Measurements from ENCODE around the gene UNC119B.
"Not testable (repeated sequence)": the region's sequence is repeated elsewhere in the genome, so short reads cannot be mapped to it uniquely, and the experiment has no call there.

UNC119B gene

GRCh38 chr12:120726961-120727360 is 16.7 kb downstream of the UNC119B start:
- H2AFZ ChIP-seq = no peak overlapping the region
- H3K4me2 ChIP-seq (ENCODE audit: low read length) = no peak overlapping the region
- no peak overlapping the region for H3K9ac ChIP-seq
- no peak overlapping the region for H3K4me3 ChIP-seq (ENCODE audit: low read depth, low read length)
- no peak for TF ChIP-seq CTCF (IDR thresholded peaks at IDR 0.05)
- H3K36me3 ChIP-seq (ENCODE audit: control insufficient read depth, insufficient read depth, low read length) = no peaks in the 10 kb centered on the region
- no peaks in the 10 kb centered on the region for H3K79me2 ChIP-seq
- H3K9me3 ChIP-seq (ENCODE audit: control insufficient read depth, low read length) = no peaks in the 10 kb centered on the region
- no peak overlapping the region for H3K27ac ChIP-seq
- no peaks in the 10 kb centered on the region for H3K27me3 ChIP-seq (ENCODE audit: control insufficient read depth, insufficient read depth, low read length)
- no peaks in the 10 kb centered on the region for H3K4me1 ChIP-seq

- not testable (repeated sequence) for H3K79me2 ChIP-seq; H3K27me3 ChIP-seq (ENCODE audit: control insufficient read depth, insufficient read depth, low read length); H3K36me3 ChIP-seq (ENCODE audit: control insufficient read depth, insufficient read depth, low read length); H3K4me2 ChIP-seq (ENCODE audit: low read length); H3K4me3 ChIP-seq (ENCODE audit: low read depth, low read length); H2AFZ ChIP-seq; H3K27ac ChIP-seq; H3K9me3 ChIP-seq (ENCODE audit: control insufficient read depth, low read length); H3K4me1 ChIP-seq; H3K9ac ChIP-seq
Observed at GRCh38 chr12:120732198-120732597, 21.9 kb downstream of the UNC119B start.

- no peaks in the 10 kb centered on the region for H3K79me2 ChIP-seq
- H3K36me3 ChIP-seq (ENCODE audit: control insufficient read depth, insufficient read depth, low read length) = no peaks in the 10 kb centered on the region
- no peaks in the 10 kb centered on the region for H3K27me3 ChIP-seq (ENCODE audit: control insufficient read depth, insufficient read depth, low read length)
- no peaks in the 10 kb centered on the region for H3K9me3 ChIP-seq (ENCODE audit: control insufficient read depth, low read length)
- no peak overlapping the region for H3K27ac ChIP-seq
- no peak overlapping the region for H3K9ac ChIP-seq
- H2AFZ ChIP-seq = no peak overlapping the region
- no peak overlapping the region for H3K4me2 ChIP-seq (ENCODE audit: low read length)
- H3K4me3 ChIP-seq (ENCODE audit: low read depth, low read length) = no peak overlapping the region
- TF ChIP-seq CTCF (IDR thresholded peaks at IDR 0.05) = no peak
- no peaks in the 10 kb centered on the region for H3K4me1 ChIP-seq
Observed at GRCh38 chr12:120733574-120733973, 23.3 kb downstream of the UNC119B start.

- TF ChIP-seq CTCF (IDR thresholded peaks at IDR 0.05) = no peak
Observed at GRCh38 chr12:120734210-120734609, 24.0 kb downstream of the UNC119B start.

GRCh38 chr12:120735181-120735580 is 24.9 kb downstream of the UNC119B start:
- Histone ChIP-seq H3K79me2 (no peaks in the 10 kb centered on the region), H3K4me1 (no peaks in the 10 kb centered on the region), H3K9ac (no peak overlapping the region), H3K27ac (no peak overlapping the region), H2AFZ (no peak overlapping the region), H3K4me3 (ENCODE audit: low read depth, low read length) (no peak overlapping the region), H3K27me3 (ENCODE audit: control insufficient read depth, insufficient read depth, low read length) (no peaks in the 10 kb centered on the region), H3K9me3 (ENCODE audit: control insufficient read depth, low read length) (no peaks in the 10 kb centered on the region), H3K4me2 (ENCODE audit: low read length) (no peak overlapping the region), H3K36me3 (ENCODE audit: control insufficient read depth, insufficient read depth, low read length) (no peaks in the 10 kb centered on the region)
- TF ChIP-seq CTCF (IDR thresholded peaks at IDR 0.05) = no peak

More at GRCh38 chr12:120734210-120734609, 24.0 kb downstream of the UNC119B start:
- Histone ChIP-seq H3K79me2 (no peaks in the 10 kb centered on the region), H3K9me3 (ENCODE audit: control insufficient read depth, low read length) (no peaks in the 10 kb centered on the region), H3K27ac (no peak overlapping the region), H3K9ac (no peak overlapping the region), H3K4me2 (ENCODE audit: low read length) (no peak overlapping the region), H3K4me3 (ENCODE audit: low read depth, low read length) (no peak overlapping the region), H2AFZ (no peak overlapping the region), H3K4me1 (no peaks in the 10 kb centered on the region), H3K36me3 (ENCODE audit: control insufficient read depth, insufficient read depth, low read length) (no peaks in the 10 kb centered on the region), H3K27me3 (ENCODE audit: control insufficient read depth, insufficient read depth, low read length) (no peaks in the 10 kb centered on the region)
